ENCODE measurements around the gene EFEMP2. TPM values are rescaled to one million over a fixed set of nuclear protein-coding genes. Genes with fewer than 3 reads are reported as not detected.
A peak's percentile ranks its signal among the peaks of the same experiment; 100 is the strongest.

EFEMP2 gene
- total and polyA plus RNA-seq, 10 of the 15 experiments (the other 5 are each of a cell fraction or from before 2014, with no cell fraction given) = 0.24 to 13.2 (median 1.3) TPM; not detected in 1

DNA sequence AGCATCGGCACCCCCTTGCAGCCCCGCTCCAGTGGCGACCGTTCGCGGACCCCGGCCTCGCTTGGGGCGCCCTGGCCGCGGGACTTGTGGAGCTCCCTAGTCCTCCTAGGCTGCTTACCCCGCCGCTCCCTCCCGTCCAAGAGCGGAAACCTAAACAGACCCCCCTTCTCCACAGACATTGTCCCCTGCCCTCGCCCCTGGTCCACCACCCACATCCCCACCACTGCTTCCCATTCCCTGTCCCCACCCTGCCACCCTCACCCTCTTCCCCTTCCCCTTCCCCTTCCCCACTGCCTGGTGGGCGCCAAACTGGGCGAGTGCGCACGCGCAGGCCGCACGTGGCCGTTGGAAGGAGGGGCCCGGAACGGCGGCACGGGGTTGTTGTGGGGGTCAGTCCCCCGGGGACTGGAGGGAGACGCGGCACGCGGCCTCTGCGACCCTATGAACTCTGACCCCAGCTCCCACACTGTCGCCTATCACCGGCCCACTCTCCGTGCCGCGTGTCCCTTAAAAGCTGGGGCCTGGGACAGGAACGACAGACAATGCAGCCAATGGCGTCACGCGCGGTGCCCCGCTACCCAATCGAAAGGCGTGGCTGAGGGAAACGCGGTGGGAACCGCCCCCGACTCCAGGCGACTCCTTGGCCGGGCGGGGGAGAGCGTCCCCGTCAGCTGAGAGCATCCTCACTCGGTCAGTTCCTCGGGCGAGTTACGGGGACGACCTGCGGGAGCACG lies 39.1 kb downstream of the EFEMP2 start, which contains the start of gene SNX32 (continued):
- TF ChIP-seq, protein P1, sequence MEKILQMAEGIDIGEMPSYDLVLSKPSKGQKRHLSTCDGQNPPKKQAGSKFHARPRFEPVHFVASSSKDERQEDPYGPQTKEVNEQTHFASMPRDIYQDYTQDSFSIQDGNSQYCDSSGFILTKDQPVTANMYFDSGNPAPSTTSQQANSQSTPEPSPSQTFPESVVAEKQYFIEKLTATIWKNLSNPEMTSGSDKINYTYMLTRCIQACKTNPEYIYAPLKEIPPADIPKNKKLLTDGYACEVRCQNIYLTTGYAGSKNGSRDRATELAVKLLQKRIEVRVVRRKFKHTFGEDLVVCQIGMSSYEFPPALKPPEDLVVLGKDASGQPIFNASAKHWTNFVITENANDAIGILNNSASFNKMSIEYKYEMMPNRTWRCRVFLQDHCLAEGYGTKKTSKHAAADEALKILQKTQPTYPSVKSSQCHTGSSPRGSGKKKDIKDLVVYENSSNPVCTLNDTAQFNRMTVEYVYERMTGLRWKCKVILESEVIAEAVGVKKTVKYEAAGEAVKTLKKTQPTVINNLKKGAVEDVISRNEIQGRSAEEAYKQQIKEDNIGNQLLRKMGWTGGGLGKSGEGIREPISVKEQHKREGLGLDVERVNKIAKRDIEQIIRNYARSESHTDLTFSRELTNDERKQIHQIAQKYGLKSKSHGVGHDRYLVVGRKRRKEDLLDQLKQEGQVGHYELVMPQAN (conservative IDR thresholded peaks at IDR 0.05) = 0 out of 2 replicates have a peak, but pooled peaks have one; percentile 39
- TF ChIP-seq DPF2 (IDR thresholded peaks at IDR 0.05) = peak; percentile 98
- TF ChIP-seq ZSCAN29 (IDR thresholded peaks at IDR 0.05) = no peak
- TF ChIP-seq, protein P2, sequence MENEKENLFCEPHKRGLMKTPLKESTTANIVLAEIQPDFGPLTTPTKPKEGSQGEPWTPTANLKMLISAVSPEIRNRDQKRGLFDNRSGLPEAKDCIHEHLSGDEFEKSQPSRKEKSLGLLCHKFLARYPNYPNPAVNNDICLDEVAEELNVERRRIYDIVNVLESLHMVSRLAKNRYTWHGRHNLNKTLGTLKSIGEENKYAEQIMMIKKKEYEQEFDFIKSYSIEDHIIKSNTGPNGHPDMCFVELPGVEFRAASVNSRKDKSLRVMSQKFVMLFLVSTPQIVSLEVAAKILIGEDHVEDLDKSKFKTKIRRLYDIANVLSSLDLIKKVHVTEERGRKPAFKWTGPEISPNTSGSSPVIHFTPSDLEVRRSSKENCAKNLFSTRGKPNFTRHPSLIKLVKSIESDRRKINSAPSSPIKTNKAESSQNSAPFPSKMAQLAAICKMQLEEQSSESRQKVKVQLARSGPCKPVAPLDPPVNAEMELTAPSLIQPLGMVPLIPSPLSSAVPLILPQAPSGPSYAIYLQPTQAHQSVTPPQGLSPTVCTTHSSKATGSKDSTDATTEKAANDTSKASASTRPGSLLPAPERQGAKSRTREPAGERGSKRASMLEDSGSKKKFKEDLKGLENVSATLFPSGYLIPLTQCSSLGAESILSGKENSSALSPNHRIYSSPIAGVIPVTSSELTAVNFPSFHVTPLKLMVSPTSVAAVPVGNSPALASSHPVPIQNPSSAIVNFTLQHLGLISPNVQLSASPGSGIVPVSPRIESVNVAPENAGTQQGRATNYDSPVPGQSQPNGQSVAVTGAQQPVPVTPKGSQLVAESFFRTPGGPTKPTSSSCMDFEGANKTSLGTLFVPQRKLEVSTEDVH (IDR thresholded peaks at IDR 0.05; ENCODE audit: low read depth, partially characterized antibody) = no peak
- no peak for TF ChIP-seq NFIC (IDR thresholded peaks at IDR 0.05; ENCODE audit: low read depth, low read length)
- 0 out of 2 replicates have a peak, but pooled peaks have one; percentile 44 for TF ChIP-seq RFX5 (IDR thresholded peaks at IDR 0.05; ENCODE audit: low read depth, low read length)
- peak; percentile 91 for TF ChIP-seq FOS (IDR thresholded peaks at IDR 0.05; ENCODE audit: borderline replicate concordance, extremely low read depth, insufficient read length)
- TF ChIP-seq, protein P3, sequence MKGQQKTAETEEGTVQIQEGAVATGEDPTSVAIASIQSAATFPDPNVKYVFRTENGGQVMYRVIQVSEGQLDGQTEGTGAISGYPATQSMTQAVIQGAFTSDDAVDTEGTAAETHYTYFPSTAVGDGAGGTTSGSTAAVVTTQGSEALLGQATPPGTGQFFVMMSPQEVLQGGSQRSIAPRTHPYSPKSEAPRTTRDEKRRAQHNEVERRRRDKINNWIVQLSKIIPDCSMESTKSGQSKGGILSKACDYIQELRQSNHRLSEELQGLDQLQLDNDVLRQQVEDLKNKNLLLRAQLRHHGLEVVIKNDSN (IDR thresholded peaks at IDR 0.05; ENCODE audit: borderline replicate concordance, extremely low read length, insufficient read depth, low read depth, low read length) = peak; percentile 87
- peak; percentile 83 for TF ChIP-seq NR2C1 (IDR thresholded peaks at IDR 0.05)
- no peak for TF ChIP-seq MYC (IDR thresholded peaks at IDR 0.05; ENCODE audit: insufficient read depth, insufficient read length, insufficient replicate concordance, low read length, severe bottlenecking)
- peak; percentile 58 for TF ChIP-seq MEF2B (IDR thresholded peaks at IDR 0.05; ENCODE audit: partially characterized antibody, poor library complexity, severe bottlenecking)
- TF ChIP-seq CREB1 (IDR thresholded peaks at IDR 0.05; ENCODE audit: low read depth) = peak; percentile 81
- peak; percentile 95 for TF ChIP-seq CHD2 (IDR thresholded peaks at IDR 0.05; ENCODE audit: borderline replicate concordance, low read depth, low read length)
- TF ChIP-seq SUZ12 (IDR thresholded peaks at IDR 0.05; ENCODE audit: unreplicated experiment) = no peak
- peak; percentile 78; the same call in 1 of the 2 replicates for TF ChIP-seq MXI1 (IDR thresholded peaks at IDR 0.05; ENCODE audit: low read depth, low read length)
- TF ChIP-seq, protein P4, sequence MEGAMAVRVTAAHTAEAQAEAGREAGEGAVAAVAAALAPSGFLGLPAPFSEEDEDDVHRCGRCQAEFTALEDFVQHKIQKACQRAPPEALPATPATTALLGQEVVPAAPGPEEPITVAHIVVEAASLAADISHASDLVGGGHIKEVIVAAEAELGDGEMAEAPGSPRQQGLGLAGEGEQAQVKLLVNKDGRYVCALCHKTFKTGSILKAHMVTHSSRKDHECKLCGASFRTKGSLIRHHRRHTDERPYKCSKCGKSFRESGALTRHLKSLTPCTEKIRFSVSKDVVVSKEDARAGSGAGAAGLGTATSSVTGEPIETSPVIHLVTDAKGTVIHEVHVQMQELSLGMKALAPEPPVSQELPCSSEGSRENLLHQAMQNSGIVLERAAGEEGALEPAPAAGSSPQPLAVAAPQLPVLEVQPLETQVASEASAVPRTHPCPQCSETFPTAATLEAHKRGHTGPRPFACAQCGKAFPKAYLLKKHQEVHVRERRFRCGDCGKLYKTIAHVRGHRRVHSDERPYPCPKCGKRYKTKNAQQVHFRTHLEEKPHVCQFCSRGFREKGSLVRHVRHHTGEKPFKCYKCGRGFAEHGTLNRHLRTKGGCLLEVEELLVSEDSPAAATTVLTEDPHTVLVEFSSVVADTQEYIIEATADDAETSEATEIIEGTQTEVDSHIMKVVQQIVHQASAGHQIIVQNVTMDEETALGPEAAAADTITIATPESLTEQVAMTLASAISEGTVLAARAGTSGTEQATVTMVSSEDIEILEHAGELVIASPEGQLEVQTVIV (IDR thresholded peaks at IDR 0.05; ENCODE audit: borderline replicate concordance, partially characterized antibody) = peak; percentile 92
- TF ChIP-seq SP1 (IDR thresholded peaks at IDR 0.05; ENCODE audit: low read depth, low read length) = peak; percentile 100
- TF ChIP-seq JUND (IDR thresholded peaks at IDR 0.05; ENCODE audit: low read depth, low read length) = no peak
- no peak for TF ChIP-seq SREBF1 (IDR thresholded peaks at IDR 0.05; ENCODE audit: low read length)
- no peak for TF ChIP-seq MTA3 (IDR thresholded peaks at IDR 0.05; ENCODE audit: borderline replicate concordance, low read length)

Measured in GM12878 (cell line).